NB4 (cell line): ENCODE results near the gene GOSR2.

Experiments
- MYC ChIP-seq: IDR thresholded peaks from 2 replicates; pipeline ENCODE4 v1.6.1; 2011; ENCODE audit warnings: low read depth, low read length
- POLR2A ChIP-seq: IDR thresholded peaks from 2 replicates; pipeline ENCODE4 v1.6.1; 2011; ENCODE audit warnings: mild to moderate bottlenecking; ENCODE audit not compliant: insufficient read length; ENCODE audit errors: extremely low read depth
- TF ChIP-seq, protein P1 (sequence below): IDR thresholded peaks from one replicate; pipeline ENCODE4 v1.5.1; 2012; ENCODE audit warnings: low read depth, low read length
- TF ChIP-seq, protein P2 (sequence below): IDR thresholded peaks from 2 replicates; pipeline ENCODE4 v1.6.1; 2011; ENCODE audit warnings: low read depth, low read length

DNA sequence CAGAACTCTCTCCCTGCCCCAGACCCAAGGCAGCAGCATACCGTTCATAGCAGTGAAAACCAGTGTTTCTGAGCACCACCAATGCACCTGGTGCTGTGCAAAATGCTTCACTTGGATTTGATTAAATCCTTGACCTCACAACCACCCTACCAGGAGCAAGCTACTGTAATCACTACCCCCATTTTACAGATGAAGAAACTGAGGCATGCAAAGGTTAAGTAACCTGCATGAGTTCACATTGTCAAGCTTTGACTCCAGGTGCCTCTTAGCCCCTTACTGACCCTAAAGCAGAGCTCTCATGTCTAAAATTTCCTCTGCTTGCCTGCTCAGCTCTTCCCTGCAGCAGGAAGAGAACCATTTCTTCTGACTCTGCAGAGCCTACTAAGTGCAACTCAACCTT lies 34.2 kb upstream of the GOSR2 start:
- TF ChIP-seq, protein P1, sequence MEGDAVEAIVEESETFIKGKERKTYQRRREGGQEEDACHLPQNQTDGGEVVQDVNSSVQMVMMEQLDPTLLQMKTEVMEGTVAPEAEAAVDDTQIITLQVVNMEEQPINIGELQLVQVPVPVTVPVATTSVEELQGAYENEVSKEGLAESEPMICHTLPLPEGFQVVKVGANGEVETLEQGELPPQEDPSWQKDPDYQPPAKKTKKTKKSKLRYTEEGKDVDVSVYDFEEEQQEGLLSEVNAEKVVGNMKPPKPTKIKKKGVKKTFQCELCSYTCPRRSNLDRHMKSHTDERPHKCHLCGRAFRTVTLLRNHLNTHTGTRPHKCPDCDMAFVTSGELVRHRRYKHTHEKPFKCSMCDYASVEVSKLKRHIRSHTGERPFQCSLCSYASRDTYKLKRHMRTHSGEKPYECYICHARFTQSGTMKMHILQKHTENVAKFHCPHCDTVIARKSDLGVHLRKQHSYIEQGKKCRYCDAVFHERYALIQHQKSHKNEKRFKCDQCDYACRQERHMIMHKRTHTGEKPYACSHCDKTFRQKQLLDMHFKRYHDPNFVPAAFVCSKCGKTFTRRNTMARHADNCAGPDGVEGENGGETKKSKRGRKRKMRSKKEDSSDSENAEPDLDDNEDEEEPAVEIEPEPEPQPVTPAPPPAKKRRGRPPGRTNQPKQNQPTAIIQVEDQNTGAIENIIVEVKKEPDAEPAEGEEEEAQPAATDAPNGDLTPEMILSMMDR, result no peak
- TF ChIP-seq POLR2A (no peak), MYC (no peak)
- TF ChIP-seq, protein P2, sequence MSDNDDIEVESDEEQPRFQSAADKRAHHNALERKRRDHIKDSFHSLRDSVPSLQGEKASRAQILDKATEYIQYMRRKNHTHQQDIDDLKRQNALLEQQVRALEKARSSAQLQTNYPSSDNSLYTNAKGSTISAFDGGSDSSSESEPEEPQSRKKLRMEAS, result no peak
